Liver (tissue), 3 donors: ENCODE results near the gene PROB1.
"Not testable (repeated sequence)": the region's sequence is repeated elsewhere in the genome, so short reads cannot be mapped to it uniquely, and the experiment has no call there.

Experiments
- CTCF ChIP-seq: fragments of 150-350 bp; IDR thresholded peaks from 2 replicates; pipeline ENCODE4 v1.5.1; 2017; ENCODE audit warnings: improper control_type of control experiment, low read depth, low read length; ENCODE audit not compliant: missing input control
- EGR1 ChIP-seq, 2 donors: IDR thresholded peaks; 2 replicates each; pipeline ENCODE4 v1.6.1; 2016 to 2018; ENCODE audit warnings: antibody characterized with exemption in 2 of 2, low read depth in 2 of 2
- HNF4A ChIP-seq, 2 donors: conservative IDR thresholded peaks; 2 replicates each; pipeline ENCODE4 v1.6.1; 2016; ENCODE audit warnings: antibody characterized with exemption in 2 of 2, mild to moderate bottlenecking in 2 of 2
- MAX ChIP-seq: IDR thresholded peaks from 2 replicates; pipeline ENCODE4 v1.6.1; 2016; ENCODE audit warnings: antibody characterized with exemption
- RAD21 ChIP-seq, 2 donors: IDR thresholded peaks; 2 replicates each; pipeline ENCODE4 v1.6.1; 2016; ENCODE audit warnings: antibody characterized with exemption in 2 of 2, mild to moderate bottlenecking in 2 of 2
- REST ChIP-seq: IDR thresholded peaks from 2 replicates; pipeline ENCODE4 v1.6.1; 2016; ENCODE audit warnings: antibody characterized with exemption, mild to moderate bottlenecking
- SP1 ChIP-seq: IDR thresholded peaks from 2 replicates; pipeline ENCODE4 v1.6.1; 2018; ENCODE audit warnings: antibody characterized with exemption, mild to moderate bottlenecking
- YY1 ChIP-seq: IDR thresholded peaks from 2 replicates; pipeline ENCODE4 v1.6.1; 2016; ENCODE audit warnings: antibody characterized with exemption, mild to moderate bottlenecking
- donor health status: healthy.
- donor health status: healthy.

GRCh38 chr5:139347863-139348262 is 47.0 kb downstream of the PROB1 start:
- not testable (repeated sequence) for TF ChIP-seq CTCF; RAD21 (IDR thresholded peaks at IDR 0.05); REST; YY1; SP1; MAX; EGR1 (IDR thresholded peaks at IDR 0.05; ENCODE audit: low read depth in 2 of 2); HNF4A (conservative IDR thresholded peaks at IDR 0.05)
